Upper lobe of right lung (tissue), 1 donor: ENCODE results near the gene RPL35A. TPM values are rescaled to one million over a fixed set of nuclear protein-coding genes. Genes with fewer than 3 reads are reported as not detected.

Source experiments
- ATAC-seq: fragments of 200-7000 bp; cut with Tn5 transposase; one replicate; pipeline ENCODE4 v1.9.1; 2020; ENCODE audit warnings: mild to moderate bottlenecking, moderate library complexity
- DNase-seq: peaks from one replicate; pipeline ENCODE4 v3.0.0-alpha.2; 2020
- H3K27ac ChIP-seq: fragments of 200-600 bp; one replicate; pipeline ENCODE4 v1.8.0; 2022
- H3K27me3 ChIP-seq: fragments of 200-600 bp; one replicate; pipeline ENCODE4 v1.8.0; 2022; ENCODE audit warnings: mild to moderate bottlenecking
- H3K36me3 ChIP-seq: fragments of 200-600 bp; one replicate; pipeline ENCODE4 v1.8.0; 2022
- H3K4me1 ChIP-seq: fragments of 200-600 bp; one replicate; pipeline ENCODE4 v1.8.0; 2022
- H3K4me3 ChIP-seq: fragments of 200-600 bp; one replicate; pipeline ENCODE4 v1.8.0; 2022; ENCODE audit warnings: mild to moderate bottlenecking
- H3K9me3 ChIP-seq: fragments of 200-600 bp; one replicate; pipeline ENCODE4 v1.8.0; 2022
- CTCF ChIP-seq: fragments of 200-600 bp; IDR thresholded peaks from one replicate; pipeline ENCODE4 v1.8.0; 2022; ENCODE audit warnings: antibody characterized with exemption
- intact Hi-C: fragments of 100-400 bp; cut with DNase I; formaldehyde crosslinking; loops from one replicate; pipeline ENCODE4 v1.11.0; 2022
- total RNA-seq: library from RNA; stranded (reverse); fragmentation: NEBNext Ultra II Directional; extraction: Animal tissue kit (Norgen Biotek cat#: 25700); gene quantifications from one replicate; pipeline ENCODE4 v1.2.1, GENCODE V29; 2021
- donor health status: DM: no; HTN: yes; CAD: no; lungs with severe emphysema.

RPL35A gene
- total RNA-seq, 1 donor from 2014 or later, result 723 TPM

GRCh38 chr3:197997936-197998335 lies 47.9 kb downstream of the RPL35A start:
- no peak for ATAC-seq
- TF ChIP-seq CTCF, result no peak
- DNase-seq, result no peak
- H3K27me3 ChIP-seq, result no peaks in the 10 kb centered on the region
- H3K27ac ChIP-seq, result no peak overlapping the region
- H3K4me3 ChIP-seq, result no peak overlapping the region
- intact Hi-C loops, result no loop called here
- peaks cover 17% of the 10 kb centered on the region for H3K36me3 ChIP-seq
- no peaks in the 10 kb centered on the region for H3K4me1 ChIP-seq
- H3K9me3 ChIP-seq, result no peaks in the 10 kb centered on the region

Other genes starting within 250 kb of the RPL35A start
- gene RUBCN, start 213.3 kb upstream of the RPL35A start, total RNA-seq, result 35.2 TPM
- 46.8 TPM for gene FYTTD1, start 200.3 kb upstream of the RPL35A start, total RNA-seq
- gene LRCH3, start 158.9 kb upstream of the RPL35A start, total RNA-seq, result 43.5 TPM
- 7.3 TPM for gene LMLN, start 10.0 kb downstream of the RPL35A start, total RNA-seq